ENCODE measurements around the gene LAMA4. TPM values are rescaled to one million over a fixed set of nuclear protein-coding genes. Genes with fewer than 3 reads are reported as not detected.

LAMA4 gene
- total RNA-seq, 1 donor from 2014 or later: 103 TPM

DNA sequence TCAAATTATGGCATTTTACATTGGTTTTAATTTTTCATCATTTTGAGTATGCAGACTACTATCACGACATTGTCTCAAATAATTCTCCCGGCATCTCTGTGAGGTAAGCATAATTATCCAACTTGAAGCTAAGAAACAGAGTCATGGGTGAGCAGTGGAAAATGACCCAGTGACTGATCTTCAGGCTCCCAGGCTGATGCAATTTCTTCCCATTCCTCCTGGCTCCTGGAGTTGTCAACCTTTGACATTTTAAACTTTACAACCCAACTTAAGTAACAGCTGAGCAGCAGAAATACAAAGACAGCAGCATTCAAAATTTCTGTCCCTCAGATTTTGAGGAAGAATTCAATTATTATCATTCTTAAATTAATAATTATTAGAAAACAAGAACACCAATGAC lies 13.7 kb upstream of the LAMA4 start:
- peak overlapping the region; percentile 82 for H3K27ac ChIP-seq (replicated peaks)
- intact Hi-C loops (cut with micrococcal nuclease): no loop called here
- no peaks in the 10 kb centered on the region for H3K36me3 ChIP-seq
- no peaks in the 10 kb centered on the region for H3K9me3 ChIP-seq (replicated peaks)
- TF ChIP-seq, protein P1, sequence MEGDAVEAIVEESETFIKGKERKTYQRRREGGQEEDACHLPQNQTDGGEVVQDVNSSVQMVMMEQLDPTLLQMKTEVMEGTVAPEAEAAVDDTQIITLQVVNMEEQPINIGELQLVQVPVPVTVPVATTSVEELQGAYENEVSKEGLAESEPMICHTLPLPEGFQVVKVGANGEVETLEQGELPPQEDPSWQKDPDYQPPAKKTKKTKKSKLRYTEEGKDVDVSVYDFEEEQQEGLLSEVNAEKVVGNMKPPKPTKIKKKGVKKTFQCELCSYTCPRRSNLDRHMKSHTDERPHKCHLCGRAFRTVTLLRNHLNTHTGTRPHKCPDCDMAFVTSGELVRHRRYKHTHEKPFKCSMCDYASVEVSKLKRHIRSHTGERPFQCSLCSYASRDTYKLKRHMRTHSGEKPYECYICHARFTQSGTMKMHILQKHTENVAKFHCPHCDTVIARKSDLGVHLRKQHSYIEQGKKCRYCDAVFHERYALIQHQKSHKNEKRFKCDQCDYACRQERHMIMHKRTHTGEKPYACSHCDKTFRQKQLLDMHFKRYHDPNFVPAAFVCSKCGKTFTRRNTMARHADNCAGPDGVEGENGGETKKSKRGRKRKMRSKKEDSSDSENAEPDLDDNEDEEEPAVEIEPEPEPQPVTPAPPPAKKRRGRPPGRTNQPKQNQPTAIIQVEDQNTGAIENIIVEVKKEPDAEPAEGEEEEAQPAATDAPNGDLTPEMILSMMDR (IDR thresholded peaks at IDR 0.05; ENCODE audit: borderline replicate concordance): no peak
- H3K27me3 ChIP-seq (ENCODE audit: low read depth): no peaks in the 10 kb centered on the region
- H3K4me3 ChIP-seq: no peak overlapping the region
- peaks cover 33% of the 10 kb centered on the region for H3K4me1 ChIP-seq
- no peak for DNase-seq

DNA sequence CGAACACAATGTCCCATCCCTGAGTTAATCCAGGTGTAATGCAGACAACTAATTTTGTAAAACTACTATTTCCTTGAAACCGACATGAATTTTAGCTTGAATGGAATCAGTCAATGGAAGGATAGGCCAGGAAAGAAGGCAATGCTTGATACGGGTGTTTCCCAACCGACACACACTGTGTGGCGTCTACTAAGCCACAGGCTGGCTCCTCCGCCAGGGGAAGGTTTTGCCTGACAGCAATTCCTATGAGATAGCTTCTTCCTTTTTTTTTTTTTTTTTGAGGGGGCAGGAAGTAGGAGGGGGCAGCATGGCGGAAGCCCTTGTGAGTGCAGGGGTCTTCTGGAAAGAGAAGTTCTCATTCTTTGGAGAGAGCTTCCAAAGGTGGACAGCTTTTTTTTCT lies 12.0 kb upstream of the LAMA4 start:
- TF ChIP-seq, protein P1 (IDR thresholded peaks at IDR 0.05; ENCODE audit: borderline replicate concordance): no peak
- no peaks in the 10 kb centered on the region for H3K36me3 ChIP-seq
- intact Hi-C loops (cut with micrococcal nuclease): no loop called here
- H3K27me3 ChIP-seq (ENCODE audit: low read depth): no peaks in the 10 kb centered on the region
- DNase-seq: no peak
- no peaks in the 10 kb centered on the region for H3K9me3 ChIP-seq (replicated peaks)
- H3K4me1 ChIP-seq: peaks cover 33% of the 10 kb centered on the region
- no peak overlapping the region for H3K4me3 ChIP-seq
- H3K27ac ChIP-seq (replicated peaks): peak overlapping the region; percentile 82

DNA sequence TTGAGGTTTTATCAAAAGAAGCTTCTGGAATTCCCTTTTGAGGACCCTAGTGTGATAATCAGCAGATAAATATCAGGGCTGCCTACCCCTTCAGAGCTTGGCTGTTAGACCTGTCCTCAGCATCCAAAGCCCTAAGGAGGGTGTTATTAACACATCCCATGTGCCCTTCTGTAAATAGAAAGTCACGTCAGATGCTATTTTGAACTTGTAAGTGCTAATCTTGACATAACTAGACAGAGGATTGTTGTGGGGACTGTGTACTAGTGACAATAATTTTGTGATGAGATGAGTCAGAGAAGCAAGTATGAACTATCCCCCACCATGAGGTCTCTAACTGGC lies 4.9 kb upstream of the LAMA4 start:
- H3K36me3 ChIP-seq: no peaks in the 10 kb centered on the region
- H3K27ac ChIP-seq (replicated peaks): peak overlapping the region; percentile 88
- H3K4me3 ChIP-seq: peak overlapping the region; percentile 35
- H3K4me1 ChIP-seq: peaks cover 35% of the 10 kb centered on the region
- no peaks in the 10 kb centered on the region for H3K27me3 ChIP-seq (ENCODE audit: low read depth)
- intact Hi-C loops (cut with micrococcal nuclease): loop anchor here (10.0 kb wide), 1 partner anchor 75 kb away; no protein-coding TSS in a partner anchor
- no peaks in the 10 kb centered on the region for H3K9me3 ChIP-seq (replicated peaks)
- TF ChIP-seq, protein P1 (IDR thresholded peaks at IDR 0.05; ENCODE audit: borderline replicate concordance): no peak
- no peak for DNase-seq

DNA sequence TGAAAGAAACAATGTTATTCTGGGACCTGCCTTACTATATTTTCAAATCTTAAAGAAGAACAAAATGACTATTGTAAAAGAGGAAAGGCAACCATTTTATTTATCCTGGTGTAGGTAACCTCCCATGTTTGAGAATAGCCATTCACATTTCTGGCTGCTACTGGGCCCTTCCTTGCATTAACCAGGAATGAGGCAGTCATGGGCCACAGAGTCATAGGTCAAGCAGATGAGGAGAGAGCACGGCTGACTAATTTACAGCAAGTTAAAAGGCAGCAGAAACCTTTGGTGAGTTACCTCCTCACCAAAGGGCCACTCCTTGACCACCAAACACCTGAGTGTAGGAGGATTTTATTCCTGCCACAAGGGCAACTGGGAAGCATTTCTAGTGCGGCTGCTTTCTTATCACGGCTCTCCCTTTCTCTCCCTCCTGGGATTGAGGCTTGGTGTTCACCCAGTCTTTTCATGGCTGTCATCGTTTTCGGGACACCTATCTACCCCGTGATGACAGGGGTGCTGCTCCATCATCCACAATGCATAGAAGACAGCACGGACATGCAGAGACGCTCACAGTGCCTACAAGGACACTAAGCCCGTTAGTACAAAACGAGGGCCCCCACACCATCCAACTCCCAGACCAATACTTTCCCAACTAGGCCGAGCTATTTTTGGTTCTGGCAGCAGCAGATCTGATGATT lies 4.4 kb upstream of the LAMA4 start:
- intact Hi-C loops (cut with micrococcal nuclease): loop anchor here (10.0 kb wide), 1 partner anchor 74 kb away; no protein-coding TSS in a partner anchor
- peaks cover 40% of the 10 kb centered on the region for H3K4me1 ChIP-seq
- no peaks in the 10 kb centered on the region for H3K9me3 ChIP-seq (replicated peaks)
- no peak for DNase-seq
- TF ChIP-seq, protein P1 (IDR thresholded peaks at IDR 0.05; ENCODE audit: borderline replicate concordance): no peak
- H3K36me3 ChIP-seq: no peaks in the 10 kb centered on the region
- H3K27me3 ChIP-seq (ENCODE audit: low read depth): no peaks in the 10 kb centered on the region
- peak overlapping the region; percentile 88 for H3K27ac ChIP-seq (replicated peaks)
- peak overlapping the region; percentile 35 for H3K4me3 ChIP-seq

DNA sequence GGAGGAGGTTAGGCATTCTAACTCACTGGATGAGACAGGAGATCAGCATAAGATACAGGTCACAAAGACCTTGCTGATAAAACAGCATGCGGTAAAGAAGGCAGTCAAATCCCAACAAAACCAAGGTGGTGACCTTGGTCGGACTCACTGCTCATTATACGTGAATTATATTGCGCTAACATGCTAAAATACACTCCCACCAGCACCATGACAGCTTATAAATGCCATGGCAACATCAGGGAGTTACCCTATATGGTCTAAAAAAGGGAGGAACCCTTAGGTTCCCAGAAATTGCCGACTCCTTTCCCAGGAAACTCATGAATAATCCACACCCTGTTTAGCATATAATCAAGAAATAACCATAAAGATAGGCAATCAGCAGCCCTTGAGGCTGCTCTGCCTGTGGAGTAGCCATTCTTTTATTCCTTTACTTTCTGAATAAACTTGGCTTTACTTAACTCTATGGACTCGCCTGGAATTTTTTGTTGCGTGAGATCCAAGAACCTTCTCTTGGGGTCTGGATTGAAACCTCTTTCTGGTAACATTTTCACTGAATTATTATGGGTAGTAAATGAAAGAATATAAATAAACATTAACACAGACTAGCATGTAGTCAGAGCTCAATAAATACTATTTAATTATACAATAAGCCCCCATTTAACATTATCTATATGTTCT lies 3.0 kb upstream of the LAMA4 start:
- TF ChIP-seq, protein P1 (IDR thresholded peaks at IDR 0.05; ENCODE audit: borderline replicate concordance): no peak
- H3K4me3 ChIP-seq: no peak overlapping the region
- H3K9me3 ChIP-seq (replicated peaks): no peaks in the 10 kb centered on the region
- peaks cover 52% of the 10 kb centered on the region for H3K4me1 ChIP-seq
- H3K27ac ChIP-seq (replicated peaks): peak overlapping the region; percentile 88
- H3K27me3 ChIP-seq (ENCODE audit: low read depth): no peaks in the 10 kb centered on the region
- H3K36me3 ChIP-seq: no peaks in the 10 kb centered on the region
- intact Hi-C loops (cut with micrococcal nuclease): loop anchor here (10.0 kb wide), 1 partner anchor 73 kb away; no protein-coding TSS in a partner anchor
- no peak for DNase-seq

All from left ventricle myocardium inferior (tissue), 1 donor.